Esophagus squamous epithelium (tissue), 5 donors: Measurements from ENCODE around the gene TMEM8B. TPM values are rescaled to one million over a fixed set of nuclear protein-coding genes. Genes with fewer than 3 reads are reported as not detected.

Experiments
- DNase-seq: peaks from one replicate; lab custom pipeline; 2025; lab: John Stamatoyannopoulos, UW
- H3K27ac ChIP-seq, 4 donors: fragments of 200-600 bp; sonication (generic); one replicate each; pipeline ENCODE4 v1.5.1; 2016 to 2019; ENCODE audit warnings: mild to moderate bottlenecking in 1 of 4
- H3K27me3 ChIP-seq, 4 donors: fragments of 200-600 bp; sonication (generic); 1 replicate in 3 of 4; 2 replicates in 1 of 4; pipeline versions ENCODE4 v1.5.1 to v1.6.0; 2017 to 2021; ENCODE audit warnings: antibody characterized with exemption in 1 of 4
- H3K36me3 ChIP-seq, 3 donors: fragments of 200-600 bp; sonication (generic); one replicate each; pipeline ENCODE4 v1.5.1; 2016 to 2019
- H3K4me1 ChIP-seq, 3 donors: fragments of 200-600 bp; sonication (generic); one replicate each; pipeline ENCODE4 v1.5.1; 2017 to 2019
- H3K4me3 ChIP-seq, 4 donors: fragments of 200-600 bp; sonication (generic); 1 replicate in 3 of 4; 2 replicates in 1 of 4; pipeline ENCODE4 v1.5.1; 2016 to 2019; ENCODE audit warnings: mild to moderate bottlenecking in 2 of 4, moderate library complexity in 1 of 4
- H3K9me3 ChIP-seq, 3 donors: fragments of 200-600 bp; sonication (generic); one replicate each; pipeline ENCODE4 v1.5.1; 2016 to 2019
- CTCF ChIP-seq, 6 experiments: fragments of 450-650 bp in 4 of 6; fragments of 200-600 bp in 2 of 6; sonication (generic) in 2 of 6; IDR thresholded peaks; one replicate each; pipeline ENCODE4 v1.5.1; 2016 to 2019; ENCODE audit warnings: antibody characterized with exemption in 6 of 6, mild to moderate bottlenecking in 4 of 6, moderate library complexity in 4 of 6
- POLR2A ChIP-seq, 4 donors: fragments of 450-650 bp; IDR thresholded peaks; one replicate each; pipeline ENCODE4 v1.6.1; 2017; ENCODE audit warnings: antibody characterized with exemption in 4 of 4, mild to moderate bottlenecking in 4 of 4, moderate library complexity in 3 of 4
- WGBS, 2 donors: methylation state at CpG; one replicate each; pipeline ENCODE4 v1.1.5; 2018; 5-methylcytosine and 5-hydroxymethylcytosine counted together
- intact Hi-C: fragments of 100-400 bp; cut with DNase I; formaldehyde crosslinking; loops from one replicate; pipeline ENCODE4 v1.15.0; 2022
- total RNA-seq, 4 donors: library from RNA; depleted of rRNA; stranded (reverse); fragments of >200 nt; gene quantifications; one replicate each; pipeline ENCODE4 v1.1.0, GENCODE V29; 2016
- donor health status: DM: yes; HTN: yes; CAD: no.

TMEM8B gene
- total RNA-seq, 4 donors from 2014 or later = 0.35 to 4.8 (median 1.4) TPM

GRCh38 chr9:35790025-35790384 lies 39.0 kb upstream of the TMEM8B start:
- H3K9me3 ChIP-seq = no peaks in the 10 kb centered on the region
- intact Hi-C loops = loop anchor here (5.0 kb wide), 1 partner anchor 92 kb away; no protein-coding TSS in a partner anchor
- 31 to 40% methylated on average over 3 to 4 of the region's 4 CpGs for WGBS, 2 donors
- peaks cover 5 to 43% (median 18%) of the 10 kb centered on the region in 3 donors for H3K4me1 ChIP-seq
- DNase-seq = no peak
- no peak for TF ChIP-seq POLR2A (IDR thresholded peaks at IDR 0.05)
- no peak for TF ChIP-seq CTCF (IDR thresholded peaks at IDR 0.05)
- no peaks in the 10 kb centered on the region for H3K36me3 ChIP-seq
- no peak overlapping the region for H3K27ac ChIP-seq
- H3K4me3 ChIP-seq = no peak overlapping the region
- H3K27me3 ChIP-seq = peaks cover 0 to 34% (median 0%) of the 10 kb centered on the region in 4 donors

GRCh38 chr9:35790385-35791296 lies 38.4 kb upstream of the TMEM8B start:
- 32 to 46% methylated on average over 21 to 22 of the region's 37 CpGs for WGBS, 2 donors
- H3K27me3 ChIP-seq = peaks cover 0 to 29% (median 0%) of the 10 kb centered on the region in 4 donors
- intact Hi-C loops = loop anchor here (5.0 kb wide), 1 partner anchor 92 kb away; no protein-coding TSS in a partner anchor
- H3K27ac ChIP-seq = peak overlapping the region; percentile 67 to 89 (median 76)
- peak overlapping the region; percentile 22 to 74 (median 50) for H3K4me3 ChIP-seq
- H3K36me3 ChIP-seq = no peaks in the 10 kb centered on the region
- TF ChIP-seq CTCF (IDR thresholded peaks at IDR 0.05) (peak; percentile 67 to 89 (median 85)), POLR2A (IDR thresholded peaks at IDR 0.05) (no peak)
- DNase-seq = no peak
- no peaks in the 10 kb centered on the region for H3K9me3 ChIP-seq
- peaks cover 5 to 43% (median 18%) of the 10 kb centered on the region in 3 donors for H3K4me1 ChIP-seq

GRCh38 chr9:35791297-35791921 lies 37.6 kb upstream of the TMEM8B start, which contains the start of gene NPR2:
TSS of gene NPR2 (plus strand) at chr9:35791591. CDS start at chr9:35792409, 818 bp downstream.
- TF ChIP-seq POLR2A (IDR thresholded peaks at IDR 0.05) = no peak
- TF ChIP-seq CTCF (IDR thresholded peaks at IDR 0.05) = no peak
- peak within 1 kb of the TSS; percentile 22 to 74 (median 50) for H3K4me3 ChIP-seq
- H3K9me3 ChIP-seq = no peaks in the 10 kb centered on the region
- 9 to 26% methylated on average over 11 to 22 of the region's 64 CpGs for WGBS, 2 donors
- H3K27ac ChIP-seq = peak within 1 kb of the TSS; percentile 67 to 89 (median 76)
- H3K36me3 ChIP-seq = no peaks in the 10 kb centered on the region
- H3K27me3 ChIP-seq = peaks cover 0 to 27% (median 0%) of the 10 kb centered on the region in 4 donors
- peaks cover 5 to 43% (median 18%) of the 10 kb centered on the region in 3 donors for H3K4me1 ChIP-seq
- DNase-seq = no peak
- intact Hi-C loops = loop anchor here (5.0 kb wide), 1 partner anchor 91 kb away; no protein-coding TSS in a partner anchor

GRCh38 chr9:35792024-35792813 lies 36.8 kb upstream of the TMEM8B start:
- Histone ChIP-seq H3K9me3 (no peaks in the 10 kb centered on the region), H3K4me1 (peaks cover 5 to 43% (median 18%) of the 10 kb centered on the region in 3 donors), H3K36me3 (no peaks in the 10 kb centered on the region), H3K27ac (peak overlapping the region; percentile 67 to 89 (median 74)), H3K4me3 (peak overlapping the region; percentile 22 to 74 (median 50)), H3K27me3 (peaks cover 0 to 27% (median 0%) of the 10 kb centered on the region in 4 donors)
- intact Hi-C loops = loop anchor here (5.0 kb wide), 1 partner anchor 90 kb away; no protein-coding TSS in a partner anchor
- DNase-seq = no peak
- TF ChIP-seq POLR2A (IDR thresholded peaks at IDR 0.05) (no peak), CTCF (IDR thresholded peaks at IDR 0.05) (no peak)
- 79 to 89% methylated on average over 11 to 12 of the region's 34 CpGs for WGBS, 2 donors
